Astrocyte (in vitro differentiated cells and primary cell): ENCODE measurements around the gene ASPG.

Experiments used
- EZH2 ChIP-seq: IDR thresholded peaks from 2 replicates; pipeline ENCODE4 v1.6.1; 2012; ENCODE audit warnings: mild to moderate bottlenecking, low read length, inconsistent platforms; ENCODE audit not compliant: insufficient read depth
- TF ChIP-seq, protein P1 (sequence below): IDR thresholded peaks from 2 replicates; pipeline ENCODE4 v1.5.1; 2011; ENCODE audit warnings: low read depth, mild to moderate bottlenecking, inconsistent platforms, low read length, moderate library complexity; ENCODE audit not compliant: insufficient read depth

- TF ChIP-seq, protein P1, sequence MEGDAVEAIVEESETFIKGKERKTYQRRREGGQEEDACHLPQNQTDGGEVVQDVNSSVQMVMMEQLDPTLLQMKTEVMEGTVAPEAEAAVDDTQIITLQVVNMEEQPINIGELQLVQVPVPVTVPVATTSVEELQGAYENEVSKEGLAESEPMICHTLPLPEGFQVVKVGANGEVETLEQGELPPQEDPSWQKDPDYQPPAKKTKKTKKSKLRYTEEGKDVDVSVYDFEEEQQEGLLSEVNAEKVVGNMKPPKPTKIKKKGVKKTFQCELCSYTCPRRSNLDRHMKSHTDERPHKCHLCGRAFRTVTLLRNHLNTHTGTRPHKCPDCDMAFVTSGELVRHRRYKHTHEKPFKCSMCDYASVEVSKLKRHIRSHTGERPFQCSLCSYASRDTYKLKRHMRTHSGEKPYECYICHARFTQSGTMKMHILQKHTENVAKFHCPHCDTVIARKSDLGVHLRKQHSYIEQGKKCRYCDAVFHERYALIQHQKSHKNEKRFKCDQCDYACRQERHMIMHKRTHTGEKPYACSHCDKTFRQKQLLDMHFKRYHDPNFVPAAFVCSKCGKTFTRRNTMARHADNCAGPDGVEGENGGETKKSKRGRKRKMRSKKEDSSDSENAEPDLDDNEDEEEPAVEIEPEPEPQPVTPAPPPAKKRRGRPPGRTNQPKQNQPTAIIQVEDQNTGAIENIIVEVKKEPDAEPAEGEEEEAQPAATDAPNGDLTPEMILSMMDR: no peak
- no peak for TF ChIP-seq EZH2
Observed at GRCh38 chr14:104069541-104069940, 16.0 kb upstream of the ASPG start.
